DOHH2 (cell line): ENCODE results near the gene GSG1L.

Experiments used
- H3F3A ChIP-seq: fragments of 200-600 bp; sonication (generic), shearing (Covaris generic); 2 replicates; pipeline ENCODE4 v1.6.0; 2016; ENCODE audit warnings: antibody characterized with exemption, mild to moderate bottlenecking; ENCODE audit not compliant: control insufficient read depth, insufficient read depth
- H3K27ac ChIP-seq: fragments of 200-600 bp; sonication (generic); 2 replicates; pipeline ENCODE4 v1.5.1; 2014; ENCODE audit warnings: low read depth, mild to moderate bottlenecking, low read length, moderate library complexity
- H3K27me3 ChIP-seq: fragments of 200-600 bp; sonication (generic); 2 replicates; pipeline ENCODE4 v1.6.1; 2014; ENCODE audit warnings: mild to moderate bottlenecking, low read length, mixed read lengths; ENCODE audit not compliant: control insufficient read depth
- H3K36me3 ChIP-seq: fragments of 200-600 bp; sonication (generic); 2 replicates; pipeline ENCODE4 v1.6.1; 2014; ENCODE audit warnings: mild to moderate bottlenecking, low read length, moderate library complexity, mixed read lengths; ENCODE audit not compliant: control insufficient read depth
- H3K4me1 ChIP-seq: fragments of 200-600 bp; sonication (generic); 2 replicates; pipeline ENCODE4 v1.6.1; 2014; ENCODE audit warnings: mild to moderate bottlenecking, low read length, mixed read lengths; ENCODE audit not compliant: control insufficient read depth
- H3K4me2 ChIP-seq: fragments of 200-600 bp; sonication (generic); 2 replicates; pipeline ENCODE4 v1.6.0; 2014; ENCODE audit warnings: mild to moderate bottlenecking, low read length, moderate library complexity
- H3K4me3 ChIP-seq: fragments of 200-600 bp; sonication (generic); 2 replicates; pipeline ENCODE4 v1.5.1; 2014; ENCODE audit warnings: mild to moderate bottlenecking, low read length, mixed read lengths
- H3K79me2 ChIP-seq: fragments of 200-600 bp; sonication (generic); 2 replicates; pipeline ENCODE4 v1.6.1; 2014; ENCODE audit warnings: mild to moderate bottlenecking, low read length, mixed read lengths; ENCODE audit not compliant: control insufficient read depth
- H3K9me2 ChIP-seq: fragments of 200-600 bp; sonication (generic); replicated peaks from 2 replicates; pipeline ENCODE4 v1.6.1; 2014; ENCODE audit warnings: mild to moderate bottlenecking, low read length, mixed read lengths; ENCODE audit not compliant: control insufficient read depth
- H3K9me3 ChIP-seq: fragments of 200-600 bp; sonication (generic); 2 replicates; pipeline ENCODE4 v1.6.1; 2014; ENCODE audit warnings: antibody characterized with exemption, low read length, mixed read lengths; ENCODE audit not compliant: control insufficient read depth, insufficient read depth
- H4K20me1 ChIP-seq: fragments of 200-600 bp; sonication (generic); 2 replicates; pipeline ENCODE4 v1.6.0; 2014; ENCODE audit warnings: low read depth, mild to moderate bottlenecking, antibody characterized with exemption, low read length, moderate library complexity; ENCODE audit not compliant: control insufficient read depth, insufficient read depth
- EZH2phosphoT487 ChIP-seq: fragments of 200-600 bp; sonication (generic); IDR thresholded peaks from 2 replicates; pipeline ENCODE4 v1.6.1; 2017; ENCODE audit warnings: borderline replicate concordance, mild to moderate bottlenecking, antibody characterized with exemption, low read length, moderate library complexity, mixed read lengths
- TF ChIP-seq, protein P1 (sequence below): fragments of 200-600 bp; sonication (generic); IDR thresholded peaks from one replicate; pipeline ENCODE4 v1.5.1; 2014; ENCODE audit warnings: antibody characterized with exemption, mild to moderate bottlenecking, low read depth, low read length; ENCODE audit not compliant: poor library complexity, severe bottlenecking

The GSG1L gene

DNA sequence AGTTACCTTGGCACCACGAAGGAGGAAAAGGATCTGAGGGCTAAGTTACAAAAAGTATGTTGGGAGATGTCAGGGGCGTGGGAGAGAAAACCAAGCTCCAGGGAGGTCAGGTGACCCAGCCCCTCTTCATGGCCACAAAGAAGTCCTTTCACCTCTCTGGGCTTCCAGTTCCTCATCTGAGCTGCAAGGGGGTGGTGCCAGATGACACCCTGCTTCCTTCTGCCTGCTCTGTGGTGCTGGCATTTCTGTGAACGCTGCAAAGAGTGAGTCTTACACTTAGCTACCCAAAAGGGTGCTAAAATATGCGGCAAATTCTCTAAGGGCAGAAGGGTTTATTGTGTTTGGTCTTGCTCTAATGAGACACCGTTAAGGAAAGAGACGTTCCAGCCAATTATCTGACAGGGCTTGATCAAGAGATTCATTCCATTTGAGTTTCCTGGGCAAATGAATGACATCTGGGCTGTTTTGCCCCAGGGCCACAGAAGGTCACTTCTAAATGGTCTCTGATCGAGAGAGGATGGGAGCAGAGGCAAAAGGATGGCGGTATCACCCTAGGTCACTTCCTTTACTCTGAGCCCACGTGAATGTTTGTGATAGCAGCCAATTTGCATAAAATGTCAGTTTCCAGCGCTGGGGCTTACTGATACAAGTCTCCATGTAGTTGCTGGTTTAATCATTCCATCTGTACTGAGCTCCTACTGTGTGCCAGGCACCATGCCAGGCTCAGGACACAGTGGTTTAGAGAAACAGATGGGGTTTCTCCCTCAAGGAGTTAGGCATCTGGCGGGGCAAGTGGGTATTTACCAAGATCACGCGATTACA lies 303.3 kb downstream of the GSG1L start:
- Histone ChIP-seq H3K4me2 (no peak overlapping the region), H3F3A (no peaks in the 10 kb centered on the region), H3K4me1 (no peaks in the 10 kb centered on the region), H3K27me3 (no peaks in the 10 kb centered on the region), H3K9me2 (no peaks in the 10 kb centered on the region), H4K20me1 (no peaks in the 10 kb centered on the region), H3K36me3 (no peaks in the 10 kb centered on the region), H3K4me3 (no peak overlapping the region), H3K9me3 (no peaks in the 10 kb centered on the region), H3K79me2 (no peaks in the 10 kb centered on the region), H3K27ac (no peak overlapping the region)
- TF ChIP-seq EZH2phosphoT487 = no peak
- TF ChIP-seq, protein P1, sequence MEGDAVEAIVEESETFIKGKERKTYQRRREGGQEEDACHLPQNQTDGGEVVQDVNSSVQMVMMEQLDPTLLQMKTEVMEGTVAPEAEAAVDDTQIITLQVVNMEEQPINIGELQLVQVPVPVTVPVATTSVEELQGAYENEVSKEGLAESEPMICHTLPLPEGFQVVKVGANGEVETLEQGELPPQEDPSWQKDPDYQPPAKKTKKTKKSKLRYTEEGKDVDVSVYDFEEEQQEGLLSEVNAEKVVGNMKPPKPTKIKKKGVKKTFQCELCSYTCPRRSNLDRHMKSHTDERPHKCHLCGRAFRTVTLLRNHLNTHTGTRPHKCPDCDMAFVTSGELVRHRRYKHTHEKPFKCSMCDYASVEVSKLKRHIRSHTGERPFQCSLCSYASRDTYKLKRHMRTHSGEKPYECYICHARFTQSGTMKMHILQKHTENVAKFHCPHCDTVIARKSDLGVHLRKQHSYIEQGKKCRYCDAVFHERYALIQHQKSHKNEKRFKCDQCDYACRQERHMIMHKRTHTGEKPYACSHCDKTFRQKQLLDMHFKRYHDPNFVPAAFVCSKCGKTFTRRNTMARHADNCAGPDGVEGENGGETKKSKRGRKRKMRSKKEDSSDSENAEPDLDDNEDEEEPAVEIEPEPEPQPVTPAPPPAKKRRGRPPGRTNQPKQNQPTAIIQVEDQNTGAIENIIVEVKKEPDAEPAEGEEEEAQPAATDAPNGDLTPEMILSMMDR = no peak

DNA sequence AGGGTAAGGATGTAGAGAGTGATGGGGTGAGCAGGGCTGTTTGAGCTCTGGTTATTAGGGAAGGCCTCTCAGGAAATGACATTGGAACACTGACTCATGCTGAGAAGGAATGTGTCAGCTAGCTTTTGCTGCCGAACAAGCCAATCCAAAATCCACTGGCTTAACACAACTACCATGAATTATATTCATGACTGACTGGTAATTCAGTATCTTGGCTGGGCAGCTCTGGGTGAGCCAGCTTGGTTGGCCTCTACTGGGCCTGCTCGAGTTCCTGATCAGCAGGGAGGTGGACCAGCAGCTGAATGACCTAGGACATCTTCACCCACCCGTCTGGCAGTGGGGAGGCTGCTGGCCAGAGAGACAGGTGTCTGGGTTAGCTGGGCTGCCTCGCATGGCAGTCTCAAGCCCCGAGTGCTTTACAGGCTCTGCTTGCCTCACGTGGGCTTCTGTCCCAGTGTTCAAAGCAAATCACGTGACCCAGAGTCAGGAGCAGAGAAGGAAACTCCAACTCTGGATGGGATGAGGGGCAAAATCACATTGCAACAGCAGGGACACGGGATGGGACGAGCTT lies 304.1 kb downstream of the GSG1L start:
- Histone ChIP-seq H3K79me2 (no peaks in the 10 kb centered on the region), H3K4me3 (no peak overlapping the region), H3K36me3 (no peaks in the 10 kb centered on the region), H3K4me1 (no peaks in the 10 kb centered on the region), H3K9me3 (no peaks in the 10 kb centered on the region), H3F3A (no peaks in the 10 kb centered on the region), H3K4me2 (no peak overlapping the region), H3K27me3 (no peaks in the 10 kb centered on the region), H3K9me2 (no peaks in the 10 kb centered on the region), H3K27ac (no peak overlapping the region), H4K20me1 (no peaks in the 10 kb centered on the region)
- no peak for TF ChIP-seq EZH2phosphoT487
- TF ChIP-seq, protein P1 = no peak

DNA sequence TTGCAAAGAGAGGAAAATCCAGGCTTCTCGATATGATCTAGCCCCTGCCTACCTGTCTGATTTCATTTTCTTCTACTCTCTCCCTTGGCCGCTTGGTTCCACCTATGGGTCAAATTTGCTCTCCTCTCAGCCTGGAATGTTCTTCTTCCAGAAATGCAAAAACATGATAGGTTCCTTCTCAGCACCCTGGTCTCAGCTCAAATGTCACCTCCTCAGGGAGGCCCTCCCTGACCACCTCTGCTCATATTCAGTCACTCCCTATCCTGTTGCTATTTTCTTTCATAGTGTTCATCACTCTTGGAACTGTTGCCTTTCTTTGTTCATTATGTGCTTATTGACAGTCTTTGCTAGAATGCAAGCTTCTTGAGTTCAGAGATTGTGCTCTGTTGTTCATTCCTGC lies 305.0 kb downstream of the GSG1L start:
- Histone ChIP-seq H3K9me3 (no peaks in the 10 kb centered on the region), H3K9me2 (no peaks in the 10 kb centered on the region), H3K4me1 (no peaks in the 10 kb centered on the region), H3K27me3 (no peaks in the 10 kb centered on the region), H3F3A (no peaks in the 10 kb centered on the region), H3K4me3 (no peak overlapping the region), H3K36me3 (no peaks in the 10 kb centered on the region), H3K4me2 (no peak overlapping the region), H3K27ac (no peak overlapping the region), H3K79me2 (no peaks in the 10 kb centered on the region), H4K20me1 (no peaks in the 10 kb centered on the region)
- no peak for TF ChIP-seq EZH2phosphoT487
- TF ChIP-seq, protein P1 = no peak
